Endothelial cell of umbilical vein (primary cell): ENCODE measurements around the gene ACTN1. TPM values are rescaled to one million over a fixed set of nuclear protein-coding genes. Genes with fewer than 3 reads are reported as not detected.

Source experiments
- BruUV-seq: library from RNA; stranded (reverse); fragments of 400-500 nt; replicated peaks from 2 replicates; lab custom pipeline; 2021; lab: Mats Ljungman, UMichigan
- CTCF ChIA-PET: fragments of 300-600, 350-600 bp; sonication (Branson Sonifier 250); formaldehyde crosslinking; loops from one replicate; lab custom pipeline; 2021; ENCODE audit warnings: antibody characterized with exemption, inconsistent platforms; lab: Charles Lee
- POLR2A ChIA-PET: fragments of 300-600, 350-600 bp; sonication (Branson Sonifier 250); formaldehyde crosslinking; loops from one replicate; lab custom pipeline; 2021; ENCODE audit warnings: antibody characterized with exemption, inconsistent platforms; lab: Charles Lee
- DNase-seq: peaks from one replicate; pipeline ENCODE4 v3.0.0-alpha.2; 2011; ENCODE audit warnings: low read depth, low spot score
- FAIRE-seq: peaks from 2 replicates; lab custom pipeline; 2011; peaks lifted over from hg19 to GRCh38; lab: Jason Lieb, UNC
- H2AFZ ChIP-seq: 2 replicates; pipeline ENCODE4 v1.6.0; 2012; ENCODE audit warnings: low read depth, low read length, control low read depth, inconsistent platforms
- H3K27ac ChIP-seq: 2 replicates; pipeline ENCODE4 v1.5.1; 2011; ENCODE audit warnings: low read depth, mild to moderate bottlenecking, control low read depth, low read length, moderate library complexity; ENCODE audit not compliant: insufficient read depth
- H3K27me3 ChIP-seq, 2 experiments: 2 replicates each; pipeline versions ENCODE4 v1.6.0 to v1.6.1; 2011; ENCODE audit warnings: low read length in 2 of 2, mixed read lengths in 1 of 2; ENCODE audit not compliant: control insufficient read depth in 2 of 2, insufficient read depth in 2 of 2
- H3K36me3 ChIP-seq, 2 experiments: 2 replicates in 1 of 2; 3 replicates in 1 of 2; pipeline ENCODE4 v1.5.1; 2011; ENCODE audit warnings: low read length in 2 of 2, mild to moderate bottlenecking in 1 of 2, moderate library complexity in 1 of 2; ENCODE audit not compliant: control insufficient read depth in 2 of 2, insufficient read depth in 2 of 2; ENCODE audit errors: extremely low read depth in 1 of 2
- H3K4me1 ChIP-seq: 3 replicates; pipeline ENCODE4 v1.5.1; 2011; ENCODE audit warnings: mild to moderate bottlenecking, low read length; ENCODE audit not compliant: control insufficient read depth, insufficient read depth; ENCODE audit errors: extremely low read depth
- H3K4me2 ChIP-seq: 2 replicates; pipeline ENCODE4 v1.6.1; 2011; ENCODE audit warnings: low read length, control low read depth, mixed read lengths; ENCODE audit not compliant: insufficient read depth
- H3K4me3 ChIP-seq, 3 experiments: fragments of 200-600 bp in 1 of 3; sonication (generic), shearing (Covaris generic) in 1 of 3; replicated peaks in 1 of 3; 2 replicates each; pipeline ENCODE4 v1.5.1; 2011 to 2016; ENCODE audit warnings: control low read depth in 3 of 3, low read length in 3 of 3, mild to moderate bottlenecking in 2 of 3, inconsistent platforms in 1 of 3, low read depth in 1 of 3, moderate library complexity in 1 of 3; ENCODE audit not compliant: insufficient read depth in 1 of 3
- H3K79me2 ChIP-seq: 2 replicates; pipeline ENCODE4 v1.6.0; 2012; ENCODE audit warnings: low read length, inconsistent platforms; ENCODE audit not compliant: control insufficient read depth, insufficient read depth
- H3K9ac ChIP-seq: replicated peaks from 2 replicates; pipeline ENCODE3; 2011; ENCODE audit warnings: low read length, control low read depth; ENCODE audit not compliant: insufficient read depth; ENCODE audit errors: extremely low read depth
- H3K9me1 ChIP-seq: replicated peaks from 3 replicates; pipeline ENCODE4 v1.6.0; 2011; ENCODE audit warnings: mild to moderate bottlenecking, low read length; ENCODE audit not compliant: control insufficient read depth, insufficient read depth; ENCODE audit errors: extremely low read depth
- H3K9me3 ChIP-seq: replicated peaks from 2 replicates; pipeline ENCODE4 v1.5.1; 2012; ENCODE audit warnings: low read length, inconsistent platforms; ENCODE audit not compliant: control insufficient read depth, insufficient read depth
- H4K20me1 ChIP-seq: replicated peaks from 2 replicates; pipeline ENCODE3; 2011; ENCODE audit warnings: mild to moderate bottlenecking, low read length; ENCODE audit not compliant: control insufficient read depth, insufficient read depth; ENCODE audit errors: extremely low read depth
- CTCF ChIP-seq, 2 donors: IDR thresholded peaks; 1 replicate in 1 of 2; 2 replicates in 1 of 2; pipeline ENCODE4 v1.5.1; 2011; ENCODE audit warnings: low read length in 2 of 2, mild to moderate bottlenecking in 2 of 2, moderate library complexity in 2 of 2, control low read depth in 1 of 2, inconsistent platforms in 1 of 2, low read depth in 1 of 2; ENCODE audit not compliant: insufficient read depth in 1 of 2; ENCODE audit errors: extremely low read depth in 1 of 2
- EZH2 ChIP-seq: IDR thresholded peaks from 2 replicates; pipeline ENCODE4 v1.6.1; 2012; ENCODE audit warnings: borderline replicate concordance, low read depth, mild to moderate bottlenecking, moderate library complexity, low read length, inconsistent platforms; ENCODE audit not compliant: severe bottlenecking
- FOS ChIP-seq: IDR thresholded peaks from 2 replicates; pipeline ENCODE4 v1.6.1; 2011; ENCODE audit warnings: mild to moderate bottlenecking, low read length, moderate library complexity, borderline replicate concordance; ENCODE audit not compliant: insufficient read depth
- JUN ChIP-seq: IDR thresholded peaks from 2 replicates; pipeline ENCODE4 v1.6.1; 2011; ENCODE audit warnings: borderline replicate concordance, low read depth; ENCODE audit not compliant: insufficient read length, insufficient read depth
- MAX ChIP-seq: IDR thresholded peaks from 2 replicates; pipeline ENCODE4 v1.6.1; 2011; ENCODE audit not compliant: insufficient read depth, insufficient read length
- MYC ChIP-seq: IDR thresholded peaks from one replicate; pipeline ENCODE4 v1.6.1; 2011; ENCODE audit warnings: mild to moderate bottlenecking, low read depth, low read length
- POLR2A ChIP-seq: IDR thresholded peaks from 2 replicates; pipeline ENCODE4 v1.6.1; 2012; ENCODE audit warnings: low read depth, mild to moderate bottlenecking, control low read depth, low read length
- POLR2AphosphoS5 ChIP-seq: IDR thresholded peaks from 2 replicates; pipeline ENCODE4 v1.6.1; 2012; ENCODE audit warnings: low read depth, mild to moderate bottlenecking, control low read depth, low read length, moderate library complexity; ENCODE audit not compliant: insufficient read depth
- dilution Hi-C: fragments of 300-500 bp; cut with MboI; formaldehyde crosslinking; loops from one replicate; pipeline ENCODE4 v1.15.0; 2019; ENCODE audit warnings: low sequenced_read_pairs; ENCODE audit not compliant: extremely low pct_ligation_motif_present
- intact Hi-C: fragments of 100-400 bp; cut with micrococcal nuclease; formaldehyde crosslinking; loops from one replicate; pipeline ENCODE4 v1.10.0; 2022
- polyA plus RNA-seq, 4 experiments: library from polyadenylated mRNA; depleted of rRNA in 3 of 4; stranded (reverse) in 3 of 4; unstranded in 1 of 4; fragments of >200 nt; gene quantifications; 2 replicates each; pipeline versions ENCODE4 v1.2.1 to v1.2.3, GENCODE V29; 2011 to 2012; ENCODE audit warnings: missing spikeins in 1 of 4
- total RNA-seq: library from RNA; stranded (reverse); gene quantifications from 2 replicates; pipeline ENCODE4 v1.2.3, GENCODE V29; 2021

Gene ACTN1
- total and polyA plus RNA-seq, 2 donors (not counting 3 experiments of a cell fraction or from before 2014, with no cell fraction given), result 442 to 463 TPM

- Histone ChIP-seq H3K79me2 (no peaks in the 10 kb centered on the region), H3K4me2 (no peak overlapping the region), H3K4me3 (no peak overlapping the region), H4K20me1 (no peaks in the 10 kb centered on the region), H3K27me3 (no peaks in the 10 kb centered on the region), H3K4me1 (no peaks in the 10 kb centered on the region), H3K36me3 (no peaks in the 10 kb centered on the region), H3K9me1 (no peaks in the 10 kb centered on the region), H3K27ac (no peak overlapping the region), H3K9ac (no peak overlapping the region), H2AFZ (no peak overlapping the region), H3K9me3 (no peaks in the 10 kb centered on the region)
- POLR2A ChIA-PET, result no interaction called here
- intact Hi-C loops, result no loop called here
- DNase-seq, result no peak
- dilution Hi-C loops, result no loop called here
- TF ChIP-seq FOS (no peak), CTCF (IDR thresholded peaks at IDR 0.05; ENCODE audit: extremely low read depth in 1 of 2, insufficient read depth in 1 of 2, low read depth in 1 of 2, low read length in 2 of 2) (no peak), JUN (no peak), POLR2AphosphoS5 (no peak), MAX (no peak), MYC (no peak), EZH2 (no peak), POLR2A (no peak)
- FAIRE-seq, result no peak
- BruUV-seq, result no TSS peak
- CTCF ChIA-PET, result interaction anchor here (0.7 to 1.5 kb wide), 8 partner anchors 10 to 74 kb away, joined by 3 to 7 read pairs (median 4); no protein-coding TSS in a partner anchor
Measured at GRCh38 chr14:69027242-69027913, 48.3 kb upstream of the ACTN1 start.
